Posterior vena cava (tissue), 2 donors: ENCODE results near the gene TRDN. TPM values are rescaled to one million over a fixed set of nuclear protein-coding genes. Genes with fewer than 3 reads are reported as not detected.
A peak's percentile ranks its signal among the peaks of the same experiment; 100 is the strongest.

Experiments
- DNase-seq: peaks from one replicate; pipeline ENCODE4 v3.0.0-alpha.2; 2020; ENCODE audit warnings: low spot score
- intact Hi-C, 2 donors: fragments of 100-400 bp; cut with DNase I; formaldehyde crosslinking; loops; one replicate each; pipeline versions ENCODE4 v1.14.1 to v1.14.2; 2022 to 2023
- total RNA-seq, 2 donors: library from RNA; stranded (reverse); fragmentation: NEBNext Ultra II Directional; extraction: Animal tissue kit (Norgen Biotek cat#: 25700); gene quantifications; one replicate each; pipeline ENCODE4 v1.2.1, GENCODE V29; 2021
- donor health status: DM: yes; HTN: yes; CAD: no.
- donor health status: DM: yes; HTN: yes; CAD: no.

TRDN gene
- total RNA-seq, 2 donors from 2014 or later = 5.4 to 10.3 TPM

GRCh38 chr6:123226398-123226797, 410.4 kb downstream of the TRDN start:
- intact Hi-C loops = no loop called here
- no peak for DNase-seq

- DNase-seq = no peak
- intact Hi-C loops = no loop called here
Measured at GRCh38 chr6:123224077-123224476, 412.7 kb downstream of the TRDN start.

GRCh38 chr6:123223461-123223860, 413.3 kb downstream of the TRDN start:
- intact Hi-C loops = no loop called here
- DNase-seq = no peak

- intact Hi-C loops = no loop called here
- DNase-seq = no peak
Measured at GRCh38 chr6:123215211-123215610, 421.5 kb downstream of the TRDN start.

- DNase-seq = no peak
- intact Hi-C loops = no loop called here
Measured at GRCh38 chr6:123214433-123214832, 422.3 kb downstream of the TRDN start.

GRCh38 chr6:123213921-123214320, 422.8 kb downstream of the TRDN start:
- DNase-seq = no peak
- intact Hi-C loops = no loop called here

- DNase-seq = no peak
- intact Hi-C loops = no loop called here
Measured at GRCh38 chr6:123211777-123212545, 424.8 kb downstream of the TRDN start.

- no peak for DNase-seq
- intact Hi-C loops = no loop called here
Measured at GRCh38 chr6:123210645-123211044, 426.1 kb downstream of the TRDN start.

GRCh38 chr6:123207967-123208510, 428.7 kb downstream of the TRDN start:
- intact Hi-C loops = no loop called here

GRCh38 chr6:123203928-123204327, 432.8 kb downstream of the TRDN start:
- intact Hi-C loops = loop anchor here in 1 of 2 donors (2.0 kb wide), 1 partner anchor 65 kb away; no protein-coding TSS in a partner anchor
- DNase-seq = no peak

More at GRCh38 chr6:123207967-123208510, 428.7 kb downstream of the TRDN start:
- DNase-seq = no peak

GRCh38 chr6:123201869-123202372, 434.8 kb downstream of the TRDN start:
- peak; percentile 72 for DNase-seq
- intact Hi-C loops = no loop called here

- intact Hi-C loops = no loop called here
Measured at GRCh38 chr6:123193298-123193697, 443.5 kb downstream of the TRDN start.

GRCh38 chr6:123189816-123190215, 446.9 kb downstream of the TRDN start:
- no peak for DNase-seq
- intact Hi-C loops = no loop called here

More at GRCh38 chr6:123193298-123193697, 443.5 kb downstream of the TRDN start:
- no peak for DNase-seq

- peak; percentile 57 for DNase-seq
- intact Hi-C loops = no loop called here
Measured at GRCh38 chr6:123182998-123183397, 453.8 kb downstream of the TRDN start.

- intact Hi-C loops = no loop called here
- no peak for DNase-seq
Measured at GRCh38 chr6:123176706-123177105, 460.0 kb downstream of the TRDN start.

GRCh38 chr6:123171341-123172115, 465.2 kb downstream of the TRDN start:
- intact Hi-C loops = no loop called here
- DNase-seq = no peak

GRCh38 chr6:123169774-123170095, 467.0 kb downstream of the TRDN start:
- DNase-seq = no peak
- intact Hi-C loops = no loop called here

- intact Hi-C loops = no loop called here
- DNase-seq = no peak
Measured at GRCh38 chr6:123168892-123169773, 467.6 kb downstream of the TRDN start.

- intact Hi-C loops = no loop called here
- DNase-seq = no peak
Measured at GRCh38 chr6:123168466-123168865, 468.3 kb downstream of the TRDN start.
